Measurements from ENCODE around the gene STARD13. TPM values are rescaled to one million over a fixed set of nuclear protein-coding genes. Genes with fewer than 3 reads are reported as not detected.

Gene STARD13
- total RNA-seq, 4 donors from 2014 or later: 31.1 to 63.4 (median 38.9) TPM

DNA sequence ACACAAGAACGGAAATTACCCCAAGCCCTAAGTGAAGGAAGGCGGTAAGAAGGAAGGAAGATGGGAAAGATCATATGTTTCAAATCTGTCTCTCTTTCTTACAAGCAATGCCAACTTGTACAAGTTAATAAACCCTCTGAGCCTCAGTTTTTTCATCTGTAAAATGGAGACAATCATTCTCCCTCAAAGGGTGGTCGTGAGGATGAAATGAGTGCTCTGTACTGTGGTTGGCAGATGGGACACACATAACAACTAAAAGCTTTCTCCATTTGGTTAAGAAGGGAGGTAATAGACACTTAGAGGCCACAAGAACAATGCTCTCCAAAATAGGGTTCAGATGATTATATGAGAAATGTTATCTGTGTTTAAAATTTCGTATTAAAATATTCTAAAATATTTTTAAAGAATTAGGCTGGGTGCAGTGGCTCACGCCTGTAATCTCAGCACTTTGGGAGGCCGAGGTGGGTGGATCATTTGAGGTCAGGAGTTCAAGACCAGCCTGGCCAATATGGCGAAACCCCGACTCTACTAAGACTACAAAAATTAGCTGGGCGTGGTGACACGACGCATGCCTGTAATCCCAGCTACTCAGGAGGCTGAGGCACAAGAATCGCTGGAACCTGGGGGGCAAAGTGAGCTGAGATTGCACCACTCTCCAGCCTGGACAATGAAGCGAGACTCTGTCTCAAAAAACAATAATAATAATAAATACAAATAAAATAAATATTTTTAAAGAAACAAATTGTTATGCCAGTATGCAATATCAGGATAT is 89.7 kb downstream of the STARD13 start:
- no peak for ATAC-seq (ENCODE audit: low FRiP score)

DNA sequence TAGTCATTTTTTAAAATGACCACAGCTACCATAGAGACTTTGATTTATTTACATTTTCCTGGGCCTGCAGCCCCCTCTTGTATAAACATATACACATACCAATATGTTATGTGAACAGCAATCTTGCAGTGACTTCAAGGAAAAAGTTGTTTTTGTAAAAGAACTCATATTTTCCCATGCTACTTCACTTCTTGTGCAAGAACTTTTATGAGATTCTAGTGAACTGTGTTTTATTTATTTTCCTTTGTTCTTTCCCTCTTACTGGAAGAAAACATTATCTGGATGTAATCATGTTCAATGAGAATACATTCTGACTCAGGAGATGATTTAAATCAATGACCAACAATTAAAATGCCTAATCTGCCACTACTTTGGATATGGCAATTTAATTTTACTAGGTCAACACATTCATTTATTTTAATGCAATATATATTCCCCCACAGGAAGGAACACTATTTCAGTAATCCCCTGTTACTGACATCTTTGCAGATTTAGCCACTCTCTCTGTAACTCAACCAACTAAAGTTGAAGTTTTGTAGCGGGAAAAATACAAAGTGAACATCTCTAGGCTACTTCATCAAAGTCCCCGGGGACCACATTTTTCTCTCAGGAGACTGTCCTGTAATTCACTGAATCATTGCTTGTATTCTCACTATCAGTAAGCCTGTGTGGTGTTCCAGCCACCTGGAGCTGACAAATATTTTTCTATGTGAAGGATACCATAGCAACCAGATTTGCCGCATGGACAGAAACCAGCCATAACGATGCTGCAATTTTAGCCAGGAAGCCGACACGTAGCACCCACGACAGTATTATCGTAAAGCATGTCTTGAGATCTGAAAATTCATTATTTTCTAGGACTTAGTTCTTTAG is 90.5 kb downstream of the STARD13 start:
- DNase-seq (ENCODE audit: low spot score) (no peak), ATAC-seq (ENCODE audit: low FRiP score) (no peak)
- TF ChIP-seq, protein P1, sequence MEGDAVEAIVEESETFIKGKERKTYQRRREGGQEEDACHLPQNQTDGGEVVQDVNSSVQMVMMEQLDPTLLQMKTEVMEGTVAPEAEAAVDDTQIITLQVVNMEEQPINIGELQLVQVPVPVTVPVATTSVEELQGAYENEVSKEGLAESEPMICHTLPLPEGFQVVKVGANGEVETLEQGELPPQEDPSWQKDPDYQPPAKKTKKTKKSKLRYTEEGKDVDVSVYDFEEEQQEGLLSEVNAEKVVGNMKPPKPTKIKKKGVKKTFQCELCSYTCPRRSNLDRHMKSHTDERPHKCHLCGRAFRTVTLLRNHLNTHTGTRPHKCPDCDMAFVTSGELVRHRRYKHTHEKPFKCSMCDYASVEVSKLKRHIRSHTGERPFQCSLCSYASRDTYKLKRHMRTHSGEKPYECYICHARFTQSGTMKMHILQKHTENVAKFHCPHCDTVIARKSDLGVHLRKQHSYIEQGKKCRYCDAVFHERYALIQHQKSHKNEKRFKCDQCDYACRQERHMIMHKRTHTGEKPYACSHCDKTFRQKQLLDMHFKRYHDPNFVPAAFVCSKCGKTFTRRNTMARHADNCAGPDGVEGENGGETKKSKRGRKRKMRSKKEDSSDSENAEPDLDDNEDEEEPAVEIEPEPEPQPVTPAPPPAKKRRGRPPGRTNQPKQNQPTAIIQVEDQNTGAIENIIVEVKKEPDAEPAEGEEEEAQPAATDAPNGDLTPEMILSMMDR (IDR thresholded peaks at IDR 0.05): no peak

More for the DNA sequence above, 89.7 kb downstream of the STARD13 start:
- DNase-seq (ENCODE audit: low spot score): no peak
- TF ChIP-seq, protein P1 (IDR thresholded peaks at IDR 0.05): no peak

DNA sequence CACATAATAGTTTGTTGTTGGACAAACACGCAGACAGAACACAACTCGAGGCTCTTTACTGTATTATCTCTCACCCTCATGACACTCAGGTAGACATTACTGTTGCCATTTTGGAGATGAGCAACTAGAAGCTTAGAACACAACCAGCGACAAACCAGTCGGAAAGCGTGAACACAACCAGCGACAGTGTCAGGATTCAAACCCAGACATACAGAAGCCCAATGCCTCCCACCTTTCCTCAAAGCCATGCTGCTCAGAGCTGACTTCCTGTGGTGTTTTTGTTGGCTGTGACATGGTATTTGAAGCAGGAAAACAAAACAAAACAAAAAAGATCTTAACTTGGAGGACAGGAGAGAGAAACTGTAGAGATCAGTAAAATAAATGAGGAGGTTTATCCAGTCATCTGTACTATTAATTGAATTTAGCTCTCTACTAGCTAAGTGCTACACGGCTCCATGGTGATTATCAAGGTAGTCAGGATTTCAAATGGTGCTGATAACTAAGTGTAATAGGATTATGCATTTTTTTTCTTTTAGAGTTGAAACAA is 92.1 kb downstream of the STARD13 start:
- TF ChIP-seq, protein P1 (IDR thresholded peaks at IDR 0.05): no peak
- no peak for ATAC-seq (ENCODE audit: low FRiP score)
- DNase-seq (ENCODE audit: low spot score): no peak

DNA sequence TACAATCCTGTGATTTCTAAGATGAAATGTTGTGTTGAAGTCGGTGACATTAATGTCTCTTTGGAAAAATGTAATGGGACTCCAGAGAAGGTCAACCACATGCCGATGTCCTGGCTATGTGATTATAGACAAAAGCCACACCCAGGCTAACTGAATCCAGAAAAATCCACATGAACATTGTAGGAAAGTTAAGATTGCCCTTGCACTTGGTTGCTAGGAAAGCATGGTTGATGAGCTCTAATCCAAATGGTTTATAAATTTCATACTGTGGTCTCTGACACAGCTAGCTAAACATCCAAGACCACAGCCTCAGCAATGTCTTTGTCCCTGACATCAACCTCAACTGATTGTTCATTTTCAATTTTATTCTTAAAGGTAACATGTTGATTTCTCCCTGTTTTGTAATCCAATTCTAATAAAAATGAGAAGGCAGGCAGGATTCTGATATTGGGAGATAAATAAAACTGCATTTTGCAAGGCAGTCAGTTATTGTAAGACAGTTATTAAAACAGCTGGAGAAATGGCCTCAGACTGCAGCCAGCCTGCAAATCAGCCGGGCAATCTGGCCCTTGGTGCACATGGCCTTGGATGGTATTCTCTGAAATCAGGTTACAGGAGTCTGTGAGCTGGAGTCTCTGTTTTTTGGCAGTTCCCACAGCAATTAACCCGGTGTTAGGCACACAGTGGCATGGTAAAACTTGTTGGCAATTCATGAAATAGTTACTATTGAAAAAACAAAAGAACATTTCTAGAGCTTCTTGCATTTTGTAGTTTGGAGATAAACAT is 93.9 kb downstream of the STARD13 start:
- DNase-seq (ENCODE audit: low spot score): no peak
- TF ChIP-seq, protein P1 (IDR thresholded peaks at IDR 0.05): no peak
- no peak for ATAC-seq (ENCODE audit: low FRiP score)

DNA sequence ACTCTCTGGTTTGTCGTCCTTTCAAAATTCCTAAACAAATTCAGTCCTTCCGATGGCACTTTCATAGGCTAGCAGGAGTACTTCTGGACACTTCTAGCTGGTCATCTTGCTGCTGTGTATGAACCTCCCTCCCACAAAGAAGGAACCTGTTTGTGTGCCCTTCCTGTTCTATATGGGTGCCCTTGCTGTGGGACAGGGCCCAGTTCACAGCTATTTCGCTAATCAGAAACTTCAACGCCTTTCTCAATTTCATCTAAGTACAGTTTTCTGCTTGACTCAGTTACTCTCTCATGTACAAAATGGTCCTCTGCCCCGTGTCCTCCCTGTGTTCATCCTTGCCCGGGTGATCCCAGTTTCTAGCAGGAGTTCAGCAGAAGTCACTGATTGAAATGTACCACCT is 96.1 kb downstream of the STARD13 start:
- ATAC-seq (ENCODE audit: low FRiP score) (no peak), DNase-seq (ENCODE audit: low spot score) (no peak)
- TF ChIP-seq, protein P1 (IDR thresholded peaks at IDR 0.05): no peak

DNA sequence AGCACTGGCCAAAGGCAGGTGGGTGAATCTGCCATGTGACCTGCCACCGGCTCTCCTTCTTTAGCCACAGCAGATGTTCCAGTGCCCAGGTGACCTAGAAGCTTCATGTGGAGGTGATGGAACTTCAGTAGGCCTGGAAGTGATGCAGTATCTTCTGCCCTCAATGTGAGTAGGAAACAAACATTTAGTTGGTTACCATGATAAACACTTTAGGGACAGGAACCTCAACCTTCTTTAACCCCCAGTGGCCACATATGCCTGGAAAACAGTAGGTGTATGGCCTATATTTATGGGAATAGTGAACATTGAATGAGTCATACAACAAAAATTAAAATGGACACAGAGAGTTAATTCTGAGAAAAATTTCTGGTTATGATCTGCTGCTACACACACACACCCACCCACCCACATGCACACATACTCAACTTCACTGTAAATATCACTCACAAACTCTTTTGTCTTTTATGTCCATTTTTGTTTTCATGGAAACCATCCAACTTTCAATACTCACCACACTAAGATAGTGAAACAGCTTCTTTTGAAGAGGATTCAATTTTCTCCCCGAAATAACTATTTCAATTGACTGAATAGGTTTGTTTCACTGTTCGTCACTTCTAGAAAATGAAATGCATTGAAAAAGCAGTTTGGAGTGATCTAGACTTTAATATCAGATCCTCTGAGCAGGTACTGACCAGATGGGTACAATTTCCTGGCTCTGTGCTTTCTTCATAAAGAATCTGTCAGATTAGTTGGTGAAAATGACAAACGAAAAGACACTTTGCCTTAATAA is 97.3 kb downstream of the STARD13 start:
- TF ChIP-seq, protein P1 (IDR thresholded peaks at IDR 0.05): no peak
- ATAC-seq (ENCODE audit: low FRiP score): no peak
- DNase-seq (ENCODE audit: low spot score): no peak

Measured in omental fat pad (tissue), 4 donors.